Stimulated activated CD4-positive, alpha-beta T cell treated with anti-CD3 and anti-CD28 coated beads, Interleukin-1b, Interleukin-23, amount 100 ng/mL, for 4 hours (primary cell): ENCODE measurements around the gene PHIP.

Experiments used
- DNase-seq, 2 donors: peaks; one replicate each; pipeline ENCODE4 v3.0.0-alpha.2; 2020; ENCODE audit warnings: low read depth in 2 of 2

The PHIP gene

DNA sequence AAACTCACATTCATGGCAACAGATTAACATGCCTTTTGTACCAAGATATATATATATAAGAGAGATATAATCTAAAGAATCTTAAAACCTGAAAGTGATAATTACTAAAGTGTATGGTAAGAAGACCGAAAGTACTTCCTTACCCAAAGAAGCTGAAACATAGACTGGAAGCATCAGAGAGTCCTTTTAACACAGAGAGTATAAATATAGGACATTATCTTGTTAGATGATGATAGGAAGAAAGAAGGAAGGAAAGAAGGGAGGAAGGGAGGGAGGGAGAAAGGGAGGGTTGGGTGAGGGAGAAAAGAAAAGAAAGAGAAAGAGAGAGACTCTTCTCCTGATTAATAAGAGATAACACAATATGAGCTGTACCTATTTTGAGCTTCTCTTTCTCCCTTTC is 68.2 kb downstream of the PHIP start:
- DNase-seq, result no peak

DNA sequence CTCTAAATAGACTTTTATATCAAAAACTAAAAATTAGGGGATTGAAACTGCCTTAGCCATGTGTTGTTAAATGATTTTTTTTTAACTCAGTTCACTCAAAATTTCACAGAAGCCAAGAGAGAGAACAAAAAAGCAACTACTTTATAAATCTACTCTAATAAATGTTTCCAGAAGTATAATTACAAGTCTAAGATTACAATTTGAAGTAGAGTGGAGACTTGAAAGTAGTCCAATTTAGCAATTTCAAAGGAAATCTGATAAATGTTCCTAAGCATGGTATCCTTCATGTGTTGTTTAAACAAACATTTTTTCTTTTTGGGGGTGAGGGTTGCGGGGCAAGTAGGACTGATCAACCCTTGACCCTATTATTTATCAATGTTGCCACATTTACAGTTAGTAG is 72.6 kb downstream of the PHIP start:
- no peak for DNase-seq

DNA sequence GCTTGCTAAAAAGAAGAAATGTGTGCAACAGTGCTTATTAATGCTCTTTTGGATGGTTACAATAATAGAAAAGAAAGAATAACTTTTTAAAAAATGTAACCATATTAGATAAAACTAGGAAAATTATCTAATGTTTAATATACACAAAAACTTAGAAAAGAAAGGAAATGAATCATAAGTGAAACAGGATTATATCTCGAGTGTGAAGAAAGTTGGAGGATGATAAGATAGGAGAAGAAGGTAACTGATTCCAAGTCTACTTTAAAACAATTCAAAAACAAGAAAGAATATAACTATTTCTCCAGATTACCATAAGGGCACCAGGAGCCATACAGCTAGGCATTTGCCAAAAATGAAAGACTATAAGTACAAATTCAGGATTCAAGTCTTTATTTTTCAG is 73.0 kb downstream of the PHIP start:
- no peak for DNase-seq

DNA sequence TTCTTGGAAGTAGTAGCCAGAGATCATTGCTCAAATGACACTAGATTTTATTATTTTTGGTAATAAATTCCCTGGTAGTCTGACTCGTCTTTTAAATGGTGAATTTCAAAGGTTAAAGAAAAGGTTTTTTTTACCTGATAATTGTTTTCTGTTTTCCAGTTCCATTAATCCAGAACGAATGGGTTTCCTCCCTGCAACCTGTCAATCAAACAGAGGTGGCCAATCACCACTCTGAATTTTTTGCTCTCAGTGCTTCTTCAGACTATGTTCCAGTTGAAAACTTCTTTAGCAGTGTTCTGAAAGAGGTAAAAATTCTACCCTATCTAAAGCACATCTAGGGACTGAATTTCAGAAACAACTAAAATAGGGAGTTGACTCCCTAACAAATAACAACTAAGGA is 73.8 kb downstream of the PHIP start:
- DNase-seq, result no peak

DNA sequence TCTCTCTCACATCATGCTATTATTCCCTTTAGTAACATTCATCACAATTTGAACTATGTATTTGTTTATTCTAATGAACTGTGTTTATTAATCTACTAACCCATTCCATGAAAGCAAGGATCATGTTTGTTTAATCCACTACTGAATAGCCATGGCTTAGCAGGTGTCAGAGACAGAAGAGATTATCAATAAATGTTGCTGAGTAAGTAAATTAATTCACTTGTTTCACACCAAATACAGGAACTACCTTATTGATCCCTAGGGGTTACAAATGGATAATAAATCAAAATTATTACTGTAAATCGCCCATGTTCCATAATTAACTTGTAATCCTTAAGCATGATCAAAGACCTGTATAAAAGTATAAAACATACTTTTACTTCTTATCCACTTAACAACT is 76.6 kb downstream of the PHIP start:
- no peak for DNase-seq

DNA sequence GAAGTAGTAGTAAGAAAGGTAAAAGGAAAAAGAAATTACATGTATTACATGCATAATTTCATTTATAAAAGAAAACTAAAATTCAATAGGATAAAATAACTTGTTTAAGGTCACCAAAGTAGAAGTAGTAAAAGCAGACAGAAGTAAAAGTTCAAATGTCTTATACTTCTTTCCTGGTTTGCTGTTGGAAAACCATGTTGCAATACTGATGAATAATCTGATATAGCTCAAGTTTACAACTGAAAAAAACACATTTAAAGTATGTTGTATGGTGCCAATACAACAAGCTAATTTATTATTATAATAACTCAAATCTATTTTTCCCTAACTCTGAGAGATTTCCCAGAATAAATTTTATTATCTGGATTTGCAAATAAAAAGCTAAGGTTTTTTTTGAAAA is 78.3 kb downstream of the PHIP start:
- no peak for DNase-seq

DNA sequence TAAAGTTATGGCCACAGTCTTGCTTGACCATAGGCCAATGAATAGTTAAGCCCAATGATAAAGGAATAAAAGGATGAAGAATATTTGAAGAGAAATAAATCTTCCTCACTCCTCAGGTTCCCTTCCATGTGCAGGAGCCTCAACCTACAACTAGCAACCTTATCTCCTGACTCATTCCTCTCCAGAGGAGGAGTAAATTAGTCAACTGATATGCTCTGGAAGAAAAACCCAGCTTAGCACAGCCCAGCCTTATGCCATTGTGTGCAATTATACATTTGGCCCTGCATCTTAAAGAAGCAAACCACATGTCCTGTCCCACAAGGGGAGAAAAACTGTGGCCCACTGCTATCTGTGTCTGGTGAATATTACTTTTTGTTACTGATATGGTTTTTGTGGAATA is 82.1 kb downstream of the PHIP start:
- DNase-seq, result no peak

DNA sequence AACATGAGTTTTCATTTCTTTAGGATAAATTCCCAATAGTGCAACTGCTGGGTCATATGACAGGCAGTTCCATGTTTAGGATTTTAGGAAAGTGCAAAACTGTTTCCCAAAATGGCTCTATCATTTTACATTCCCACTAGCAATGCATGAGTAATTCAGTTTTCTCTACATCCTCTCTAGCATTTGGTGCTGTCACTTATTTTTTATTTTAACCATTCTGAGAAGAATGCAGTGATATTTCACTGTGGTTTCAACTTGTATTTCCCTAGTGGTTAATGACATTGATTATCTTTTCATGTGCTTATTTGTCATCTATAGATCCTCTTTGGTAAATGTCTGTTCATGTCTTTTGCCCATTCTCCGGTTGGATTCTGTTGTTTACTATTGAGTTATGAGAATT is 82.7 kb downstream of the PHIP start:
- no peak for DNase-seq

DNA sequence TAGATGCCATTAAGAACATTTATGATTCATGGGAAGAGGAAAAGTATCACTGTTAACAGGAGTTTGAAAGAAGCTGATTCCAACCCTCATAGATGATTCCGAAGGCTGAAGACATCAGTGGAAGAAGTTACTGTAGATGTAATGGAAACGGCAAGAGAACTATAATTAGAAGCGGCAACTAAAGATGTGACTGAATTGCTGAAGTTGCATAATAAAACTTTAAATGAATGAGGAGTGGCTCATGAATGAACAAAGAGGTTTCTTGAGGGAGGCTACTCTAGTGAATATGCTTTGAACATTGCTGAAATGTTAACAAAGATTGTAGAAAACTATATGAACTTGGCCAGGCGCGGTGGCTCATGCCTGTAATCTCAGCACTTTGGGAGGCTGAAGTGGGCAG is 84.1 kb downstream of the PHIP start:
- no peak for DNase-seq

DNA sequence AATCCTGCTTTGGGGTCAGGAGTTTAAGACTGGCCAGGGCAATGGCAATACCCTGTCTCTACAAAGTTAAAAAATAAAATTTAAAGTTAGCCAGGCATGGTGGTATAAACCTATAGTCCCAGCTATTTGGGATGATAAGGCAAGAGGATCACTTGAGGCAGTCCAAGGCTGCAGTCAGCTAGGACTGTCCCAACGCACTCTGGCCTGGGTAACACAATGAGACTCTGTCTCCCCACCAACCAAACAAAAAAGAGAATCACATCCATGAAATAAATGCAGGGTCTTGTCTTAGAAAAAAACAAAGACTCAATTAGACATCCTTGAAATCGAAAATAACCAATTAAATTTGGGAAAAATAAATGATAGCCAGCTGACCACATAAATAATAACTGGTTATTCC is 88.9 kb downstream of the PHIP start:
- DNase-seq, result no peak

DNA sequence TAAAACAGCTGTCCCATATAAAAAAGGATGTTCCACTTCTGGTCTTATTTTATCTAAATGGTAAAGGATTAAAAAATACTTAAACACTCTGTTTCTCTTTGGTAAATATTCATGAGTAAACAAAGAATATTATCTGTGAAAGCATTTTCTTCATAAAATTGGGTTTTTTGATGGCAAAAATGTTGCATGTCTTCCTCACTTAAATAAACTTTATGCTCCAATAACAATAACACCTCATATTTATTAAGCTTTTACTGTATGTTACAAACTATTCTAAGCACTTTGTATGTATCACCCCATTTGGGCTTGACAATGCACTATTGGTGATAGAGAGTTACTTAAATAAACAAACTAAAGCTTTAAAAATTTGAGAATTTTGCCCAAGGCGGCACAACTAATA is 91.9 kb downstream of the PHIP start:
- no peak for DNase-seq

DNA sequence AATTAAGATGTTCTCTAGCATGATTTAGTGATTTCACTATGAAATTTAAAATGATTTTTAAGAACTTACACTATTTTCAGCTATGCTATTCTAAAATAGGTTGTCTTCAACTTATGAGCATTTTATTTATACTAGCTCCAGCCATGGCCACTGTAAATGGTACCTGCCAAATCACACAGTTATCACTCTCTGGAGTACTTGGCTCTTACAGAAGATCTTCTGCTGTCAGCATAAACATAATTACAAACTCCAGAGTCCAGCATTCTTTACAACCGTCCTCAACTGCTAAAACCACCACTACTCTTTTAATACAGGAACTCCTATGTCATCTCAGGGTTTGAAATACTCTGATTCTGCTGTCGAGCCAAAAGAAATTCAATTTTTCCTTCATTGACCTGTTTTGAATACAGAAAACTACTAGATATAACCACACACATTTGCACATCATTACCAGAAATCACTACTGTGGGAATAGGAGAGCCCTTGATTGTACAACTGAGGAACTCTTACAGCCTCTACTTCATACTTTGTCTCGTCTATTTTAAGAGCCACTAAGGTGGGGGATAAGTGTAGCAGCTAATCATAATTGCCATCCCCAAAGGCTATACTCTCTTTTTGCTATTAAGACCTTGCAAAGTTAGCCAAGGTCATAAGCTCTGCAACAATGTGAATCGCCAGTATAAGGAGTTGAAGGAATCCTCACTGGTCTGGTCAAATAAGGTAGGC is 93.7 kb downstream of the PHIP start:
- no peak for DNase-seq

DNA sequence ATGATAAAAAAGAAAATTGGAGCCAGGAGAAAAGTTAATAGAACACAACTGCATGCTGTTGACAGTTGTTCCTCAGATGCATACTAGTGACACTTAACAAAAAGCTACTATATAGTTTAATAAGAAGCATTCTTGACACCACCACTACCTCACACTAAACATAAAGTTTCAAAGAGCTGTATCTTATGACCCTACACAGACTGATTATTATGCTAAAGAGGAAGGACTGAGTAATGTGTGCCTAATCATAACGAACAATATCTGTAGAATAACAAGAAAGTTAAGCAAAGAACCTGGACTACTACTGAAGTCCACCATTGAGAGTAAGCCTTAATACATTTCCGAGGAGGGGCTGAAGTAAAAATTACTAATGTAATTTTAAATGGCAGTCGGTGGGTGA is 110.9 kb downstream of the PHIP start:
- no peak for DNase-seq

DNA sequence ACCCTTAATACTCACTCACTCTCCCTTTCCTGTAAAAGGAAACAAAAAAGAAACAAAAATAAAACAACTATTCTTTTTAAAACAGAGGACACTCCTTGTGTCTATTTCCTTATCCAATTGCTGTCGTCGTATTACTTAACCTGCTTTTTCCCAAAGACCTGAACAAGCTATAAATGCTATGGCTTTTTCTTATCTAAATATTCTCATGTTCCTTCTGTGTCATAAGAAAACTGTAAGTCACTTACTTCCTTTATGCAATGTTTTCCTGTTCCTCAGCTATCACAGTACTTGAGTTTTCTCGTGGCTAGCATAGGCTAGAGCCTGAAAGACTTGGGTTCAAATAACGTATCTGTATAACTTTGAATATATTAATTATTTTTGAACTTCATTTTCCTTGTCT is 111.5 kb downstream of the PHIP start:
- DNase-seq, result no peak

DNA sequence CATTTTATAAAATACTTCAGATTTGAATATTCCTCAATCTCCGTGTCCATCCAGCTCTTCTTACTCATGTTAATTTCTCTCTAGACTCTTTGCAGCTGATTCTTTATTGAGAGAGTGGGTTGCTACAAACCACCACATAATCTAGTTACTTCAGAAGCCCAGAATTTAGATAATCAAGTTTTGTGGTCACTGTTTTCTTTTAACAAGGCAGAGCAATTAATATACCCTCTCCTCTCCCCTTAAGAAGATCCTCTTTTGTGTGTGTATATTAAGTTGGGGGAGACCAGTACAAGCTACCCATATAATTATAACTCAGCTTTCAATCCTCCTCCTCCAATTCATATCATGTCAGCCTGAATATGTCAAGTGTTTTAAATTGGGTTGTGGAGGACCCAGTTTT is 115.6 kb downstream of the PHIP start:
- DNase-seq, result no peak

DNA sequence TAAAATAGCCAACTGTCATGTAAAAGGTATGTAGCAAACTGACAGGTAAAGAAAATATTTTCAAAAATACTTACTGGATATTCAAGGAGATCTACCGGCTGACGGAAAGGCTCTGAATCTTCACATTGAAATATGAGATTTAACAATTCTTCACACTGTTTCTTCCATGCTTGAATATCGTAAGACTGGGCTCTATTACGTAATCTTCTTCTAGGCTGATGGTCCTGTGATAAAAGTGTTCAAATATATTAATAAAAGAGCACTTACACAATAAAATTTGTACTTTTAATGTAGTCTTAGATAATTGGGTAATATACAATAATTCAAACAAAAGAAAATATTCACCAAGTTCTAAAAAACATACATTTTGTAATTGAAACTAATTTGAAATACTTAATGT is 123.3 kb downstream of the PHIP start:
- DNase-seq, result no peak

DNA sequence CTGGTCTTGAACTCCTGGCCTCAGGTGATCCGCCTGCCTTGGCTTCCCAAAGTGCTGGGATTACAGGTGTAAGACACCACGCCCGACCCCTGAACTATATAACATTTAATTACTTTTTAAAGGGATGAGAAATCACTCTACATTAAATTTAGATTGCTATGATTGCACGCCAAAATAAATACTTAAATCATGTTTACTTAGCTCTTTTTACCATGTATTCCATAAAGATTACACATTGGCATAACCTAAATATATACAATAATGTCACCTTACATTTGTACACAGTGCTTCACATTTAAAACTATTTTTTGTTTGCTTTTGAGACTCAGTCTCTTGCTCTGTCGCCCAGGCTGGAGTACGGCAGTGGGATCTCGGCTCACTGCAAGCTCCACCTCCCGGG is 124.3 kb downstream of the PHIP start:
- DNase-seq, result no peak

DNA sequence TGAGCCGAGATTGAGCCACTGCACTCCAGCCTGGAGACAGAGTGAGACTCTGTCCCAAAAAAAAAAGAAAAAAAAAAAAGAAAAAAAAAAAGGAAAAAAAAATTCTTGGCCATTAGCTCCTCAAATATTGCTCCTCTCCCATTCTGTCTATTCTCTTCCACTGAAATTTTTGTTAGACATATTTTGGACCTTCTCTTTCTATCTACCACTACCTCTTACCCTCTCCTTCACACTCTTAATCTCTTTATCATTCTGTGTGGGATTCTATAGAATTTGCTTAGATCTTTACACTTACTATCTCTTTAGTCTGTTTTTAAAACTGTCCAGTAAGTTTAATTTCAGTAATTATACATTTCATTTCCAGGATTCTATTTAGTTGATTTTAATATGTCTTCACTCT is 125.7 kb downstream of the PHIP start:
- DNase-seq, result no peak

DNA sequence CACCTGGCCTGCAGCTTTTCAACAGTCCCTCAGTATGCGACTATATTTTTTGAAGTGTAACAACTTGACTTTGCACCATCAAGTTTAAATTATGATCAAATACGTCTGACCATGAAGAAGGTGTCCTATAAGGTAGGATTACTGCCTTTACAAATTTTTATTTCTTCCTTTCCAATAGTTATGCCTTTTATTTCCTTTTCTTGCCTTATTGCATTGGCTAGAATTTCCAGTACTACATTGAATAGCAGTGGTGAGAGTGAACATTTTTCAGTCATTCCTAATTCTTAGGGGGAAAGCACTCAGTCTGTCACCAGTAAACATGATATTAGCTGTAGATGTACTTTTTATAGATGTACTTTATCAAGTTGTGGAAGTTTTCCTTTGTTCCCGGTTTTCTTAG is 129.3 kb downstream of the PHIP start:
- DNase-seq, result no peak

DNA sequence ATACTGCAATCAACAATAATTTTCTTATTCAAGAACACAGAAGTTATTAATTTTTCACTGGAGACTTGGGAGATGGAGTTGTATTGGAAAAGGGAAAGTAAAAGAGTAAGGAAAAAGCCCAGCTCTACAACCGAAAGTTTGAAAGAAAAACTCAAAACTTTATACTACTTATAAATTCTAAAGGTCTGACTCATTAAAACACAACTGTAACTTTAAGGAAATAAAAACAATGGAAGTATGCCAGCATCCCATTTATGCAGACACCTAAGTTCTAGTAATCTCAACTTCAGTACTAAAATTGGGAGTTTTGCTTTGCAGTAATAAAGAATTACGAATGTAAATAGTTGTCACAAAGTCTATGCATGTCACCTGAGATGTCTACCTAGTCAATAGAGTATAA is 130.1 kb downstream of the PHIP start:
- DNase-seq, result no peak

DNA sequence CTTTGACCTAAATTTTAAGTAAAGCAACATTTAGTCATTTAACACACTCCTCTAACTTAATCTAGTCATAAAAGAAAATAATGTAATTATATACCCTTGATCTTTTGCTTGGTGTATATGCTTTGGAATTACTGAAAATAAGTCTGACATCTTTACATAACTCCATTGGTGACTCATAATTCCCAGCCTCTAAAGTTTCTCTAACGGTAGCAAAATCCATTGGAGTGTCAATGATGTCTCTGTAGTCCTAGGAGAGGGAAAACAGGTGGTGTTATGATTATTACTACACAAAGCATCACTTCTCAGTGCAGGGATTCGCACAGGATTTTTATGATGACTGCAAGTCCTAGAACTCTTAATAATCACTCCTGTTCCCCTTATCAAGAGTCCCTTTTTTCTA is 130.5 kb downstream of the PHIP start:
- no peak for DNase-seq

DNA sequence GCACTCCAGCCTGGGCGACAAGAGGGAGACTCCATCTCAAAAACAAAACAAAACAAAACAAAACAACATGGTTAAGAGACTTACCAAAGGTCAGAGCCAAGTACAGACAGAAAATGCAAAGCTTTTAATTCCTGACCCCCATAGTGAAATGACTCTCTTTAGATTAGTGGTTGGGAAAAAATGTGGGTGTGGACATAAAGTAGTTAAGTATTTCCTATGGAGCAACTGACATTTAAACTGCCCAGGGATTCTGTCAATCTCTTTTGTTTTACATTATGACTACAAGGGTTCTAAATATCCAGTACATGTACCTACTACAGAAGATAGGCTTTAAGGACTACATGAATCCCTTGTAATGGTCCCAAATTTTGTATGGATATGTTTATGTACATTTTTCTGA is 135.6 kb downstream of the PHIP start:
- no peak for DNase-seq

DNA sequence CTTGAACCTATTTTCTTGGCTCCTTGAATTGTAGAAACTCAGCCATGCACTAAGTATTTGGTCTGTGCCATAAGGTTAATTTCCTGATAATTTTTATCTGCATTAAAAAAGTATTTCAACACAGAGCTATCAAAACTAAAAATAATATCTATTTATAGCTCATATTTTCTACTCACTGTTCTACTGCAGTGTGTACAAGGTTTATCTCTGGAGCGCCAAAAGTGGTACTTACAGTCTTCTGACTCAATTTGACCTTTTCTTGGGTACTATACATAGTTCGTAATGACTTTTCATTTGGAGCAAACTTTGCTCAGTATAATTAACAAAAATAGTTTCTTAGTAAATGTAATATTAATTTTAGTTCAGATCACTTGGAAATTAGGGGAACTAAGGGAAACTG is 141.5 kb downstream of the PHIP start:
- no peak for DNase-seq

DNA sequence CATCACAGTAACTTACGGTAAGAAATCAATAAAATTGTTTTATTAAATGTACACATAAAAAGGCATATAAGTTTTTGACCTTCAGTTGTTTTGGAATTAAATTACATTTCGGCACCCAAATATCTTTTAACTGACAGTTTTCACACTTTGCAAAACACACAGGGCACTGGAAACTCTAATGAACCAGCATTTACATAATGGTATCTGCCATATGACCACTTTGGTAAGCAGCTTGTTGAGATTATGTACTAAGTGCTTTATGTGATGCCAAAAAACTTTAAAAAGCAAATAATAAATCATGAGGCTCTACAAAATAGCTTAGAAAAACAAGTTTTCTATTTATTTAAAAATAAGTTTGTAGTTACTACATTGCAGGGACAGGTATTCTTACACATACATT is 142.5 kb downstream of the PHIP start:
- DNase-seq, result no peak

DNA sequence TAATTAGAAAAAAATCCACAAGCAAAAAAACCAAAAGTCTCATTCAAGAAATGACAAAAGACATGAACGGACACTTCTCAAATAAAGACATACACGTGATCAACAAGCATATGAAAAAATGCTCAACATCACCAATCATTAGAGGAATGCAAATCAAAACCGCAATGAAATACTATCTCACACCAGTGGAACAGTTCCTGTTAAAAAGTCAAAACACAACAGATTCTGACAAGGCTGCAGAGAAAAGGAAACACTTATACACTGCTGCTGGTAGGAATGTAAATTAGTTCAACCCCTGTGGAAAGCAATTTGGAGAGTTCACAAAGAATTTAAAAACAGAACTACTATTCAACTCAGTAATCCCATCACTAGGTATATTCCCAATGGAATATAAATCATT is 152.7 kb downstream of the PHIP start:
- no peak for DNase-seq
